Measurements from ENCODE around the gene DEFB121. TPM values are rescaled to one million over a fixed set of nuclear protein-coding genes. Genes with fewer than 3 reads are reported as not detected.
"Not testable (repeated sequence)": the region's sequence is repeated elsewhere in the genome, so short reads cannot be mapped to it uniquely, and the experiment has no call there.

Gene DEFB121
- total and polyA plus RNA-seq, 2 donors (not counting 1 experiment from before 2014, with no cell fraction given) = not detected

DNA sequence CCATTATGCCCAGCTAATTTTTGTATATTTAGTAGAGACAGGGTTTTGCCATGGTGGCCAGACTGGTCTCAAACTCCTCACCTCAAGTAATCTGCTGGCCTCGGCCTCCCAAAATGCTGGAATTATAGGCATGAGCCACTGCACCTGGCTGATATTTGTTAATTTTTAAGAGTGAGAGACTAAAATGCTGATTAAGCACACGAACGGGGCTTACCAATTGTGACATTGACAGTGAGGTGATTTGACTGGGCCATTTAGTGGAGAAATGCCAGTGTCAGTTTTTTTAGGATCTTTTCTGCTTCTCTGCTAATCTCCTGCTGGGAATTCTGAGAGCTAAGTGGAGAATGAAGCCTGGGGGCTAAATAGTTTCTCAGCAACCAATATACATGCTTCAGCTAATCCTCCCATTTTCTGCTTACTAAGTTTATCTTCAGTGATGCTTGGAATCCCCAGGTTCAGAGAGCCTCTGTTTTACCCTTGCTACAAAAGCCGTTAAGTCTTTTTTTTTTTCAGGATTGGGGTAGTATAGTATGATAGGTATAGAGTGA is 24.6 kb upstream of the DEFB121 start:
- Mint-ChIP-seq H3K4me1 (no peaks in the 10 kb centered on the region), H3K4me3 (no peak overlapping the region), H3K9me3 (ENCODE audit: insufficient read depth) (no peaks in the 10 kb centered on the region), H3K27ac (no peak overlapping the region), H3K27me3 (peaks cover 23% of the 10 kb centered on the region)
- Histone ChIP-seq H3K4me1 (ENCODE audit: control insufficient read depth in 2 of 2, insufficient read depth in 2 of 2, low read length in 2 of 2) (no peaks in the 10 kb centered on the region), H3K4me3 (ENCODE audit: control extremely low read depth in 1 of 5, extremely low read depth in 1 of 5, insufficient read depth in 1 of 5, low read depth in 2 of 5, low read length in 4 of 5) (no peak overlapping the region), H3K27me3 (replicated peaks in 1 of 4; ENCODE audit: control extremely low read depth in 1 of 4, control insufficient read depth in 3 of 4, insufficient read depth in 4 of 4, low read length in 3 of 4) (peaks cover 0 to 3% (median 0%) of the 10 kb centered on the region in 4 experiments), H4K20me1 (ENCODE audit: control insufficient read depth, insufficient read depth, low read length, poor library complexity, severe bottlenecking) (no peaks in the 10 kb centered on the region), H3K9me3 (ENCODE audit: control extremely low read depth in 1 of 3, control insufficient read depth in 2 of 3, insufficient read depth in 1 of 3, low read length in 2 of 3) (no peaks in the 10 kb centered on the region), H3K9ac (ENCODE audit: low read length) (no peak overlapping the region), H3K27ac (ENCODE audit: low read length in 2 of 2) (no peak overlapping the region), H2AFZ (ENCODE audit: insufficient read depth, low read depth, low read length, poor library complexity, severe bottlenecking) (no peak overlapping the region), H3K79me2 (ENCODE audit: control insufficient read depth, insufficient read depth, low read length) (no peaks in the 10 kb centered on the region), H3K36me3 (replicated peaks in 1 of 2; ENCODE audit: control extremely low read depth in 1 of 2, control insufficient read depth in 1 of 2, extremely low read depth in 1 of 2, insufficient read depth in 2 of 2, low read length in 1 of 2) (no peaks in the 10 kb centered on the region), H3K4me2 (replicated peaks; ENCODE audit: low read depth, low read length, poor library complexity, severe bottlenecking) (no peak overlapping the region)
- DNase-seq = no peak
- ChIA-PET POLR2A (no interaction called here), CTCF (no interaction called here)
- TF ChIP-seq EZH2 (IDR thresholded peaks at IDR 0.05; ENCODE audit: borderline replicate concordance, insufficient read depth, low read depth, low read length, poor library complexity, severe bottlenecking) = no peak
- TF ChIP-seq, protein P1, sequence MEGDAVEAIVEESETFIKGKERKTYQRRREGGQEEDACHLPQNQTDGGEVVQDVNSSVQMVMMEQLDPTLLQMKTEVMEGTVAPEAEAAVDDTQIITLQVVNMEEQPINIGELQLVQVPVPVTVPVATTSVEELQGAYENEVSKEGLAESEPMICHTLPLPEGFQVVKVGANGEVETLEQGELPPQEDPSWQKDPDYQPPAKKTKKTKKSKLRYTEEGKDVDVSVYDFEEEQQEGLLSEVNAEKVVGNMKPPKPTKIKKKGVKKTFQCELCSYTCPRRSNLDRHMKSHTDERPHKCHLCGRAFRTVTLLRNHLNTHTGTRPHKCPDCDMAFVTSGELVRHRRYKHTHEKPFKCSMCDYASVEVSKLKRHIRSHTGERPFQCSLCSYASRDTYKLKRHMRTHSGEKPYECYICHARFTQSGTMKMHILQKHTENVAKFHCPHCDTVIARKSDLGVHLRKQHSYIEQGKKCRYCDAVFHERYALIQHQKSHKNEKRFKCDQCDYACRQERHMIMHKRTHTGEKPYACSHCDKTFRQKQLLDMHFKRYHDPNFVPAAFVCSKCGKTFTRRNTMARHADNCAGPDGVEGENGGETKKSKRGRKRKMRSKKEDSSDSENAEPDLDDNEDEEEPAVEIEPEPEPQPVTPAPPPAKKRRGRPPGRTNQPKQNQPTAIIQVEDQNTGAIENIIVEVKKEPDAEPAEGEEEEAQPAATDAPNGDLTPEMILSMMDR (IDR thresholded peaks at IDR 0.05) = no peak
- WGBS (ENCODE audit: insufficient coverage) = 86% methylated on average over 3 of the region's 4 CpGs
- intact Hi-C loops (cut with micrococcal nuclease) = no loop called here
- no peak for ATAC-seq (ENCODE audit: low read depth)

GRCh38 chr20:31427576-31427975 is 21.6 kb upstream of the DEFB121 start:
- ATAC-seq (ENCODE audit: low read depth); DNase-seq; H3K27ac Mint-ChIP-seq; H3K9me3 ChIP-seq (ENCODE audit: control extremely low read depth in 1 of 3, control insufficient read depth in 2 of 3, insufficient read depth in 1 of 3, low read length in 2 of 3); H3K27me3 ChIP-seq (replicated peaks in 1 of 4; ENCODE audit: control extremely low read depth in 1 of 4, control insufficient read depth in 3 of 4, insufficient read depth in 4 of 4, low read length in 3 of 4); H4K20me1 ChIP-seq (ENCODE audit: control insufficient read depth, insufficient read depth, low read length, poor library complexity, severe bottlenecking); H3K79me2 ChIP-seq (ENCODE audit: control insufficient read depth, insufficient read depth, low read length); intact Hi-C loops (cut with micrococcal nuclease); H3K36me3 ChIP-seq (replicated peaks in 1 of 2; ENCODE audit: control extremely low read depth in 1 of 2, control insufficient read depth in 1 of 2, extremely low read depth in 1 of 2, insufficient read depth in 2 of 2, low read length in 1 of 2); H3K4me1 ChIP-seq (ENCODE audit: control insufficient read depth in 2 of 2, insufficient read depth in 2 of 2, low read length in 2 of 2); H3K9me3 Mint-ChIP-seq (ENCODE audit: insufficient read depth); H3K4me3 ChIP-seq (ENCODE audit: control extremely low read depth in 1 of 5, extremely low read depth in 1 of 5, insufficient read depth in 1 of 5, low read depth in 2 of 5, low read length in 4 of 5); H3K4me2 ChIP-seq (replicated peaks; ENCODE audit: low read depth, low read length, poor library complexity, severe bottlenecking); H3K27ac ChIP-seq (ENCODE audit: low read length in 2 of 2); H3K4me3 Mint-ChIP-seq; H3K4me1 Mint-ChIP-seq; CTCF ChIA-PET; H3K9ac ChIP-seq (ENCODE audit: low read length); POLR2A ChIA-PET; H2AFZ ChIP-seq (ENCODE audit: insufficient read depth, low read depth, low read length, poor library complexity, severe bottlenecking): not testable (repeated sequence)
- H3K27me3 Mint-ChIP-seq = peaks cover 17% of the 10 kb centered on the region
- WGBS (ENCODE audit: insufficient coverage) = 97% methylated on average over 9 of the region's 31 CpGs

DNA sequence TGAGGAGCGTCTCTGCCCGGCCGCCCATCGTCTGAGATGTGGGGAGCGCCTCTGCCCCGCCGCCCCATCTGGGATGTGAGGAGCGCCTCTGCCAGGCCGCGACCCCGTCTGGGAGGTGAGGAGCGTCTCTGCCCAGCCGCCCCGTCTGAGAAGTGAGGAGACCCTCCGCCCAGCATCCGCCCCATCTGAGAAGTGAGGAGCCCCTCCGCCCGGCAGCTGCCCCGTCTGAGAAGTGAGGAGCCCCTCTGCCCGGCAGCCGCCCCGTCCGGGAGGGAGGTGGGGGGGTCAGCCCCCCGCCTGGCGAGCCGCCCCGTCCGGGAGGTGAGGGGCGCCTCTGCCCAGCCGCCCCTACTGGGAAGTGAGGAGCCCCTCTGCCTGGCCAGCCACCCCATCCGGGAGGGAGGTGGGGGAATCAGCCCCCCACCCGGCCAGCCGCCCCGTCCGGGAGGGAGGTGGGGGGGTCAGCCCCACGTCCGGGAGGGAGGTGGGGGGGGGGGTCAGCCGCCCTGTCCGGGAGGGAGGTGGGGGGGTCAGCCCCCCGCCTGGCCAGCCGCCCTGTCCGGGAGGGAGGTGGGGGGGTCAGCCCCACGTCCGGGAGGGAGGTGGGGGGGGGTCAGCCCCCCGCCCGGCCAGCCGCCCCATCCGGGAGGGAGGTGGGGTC is 21.0 kb upstream of the DEFB121 start:
- H3K36me3 ChIP-seq (replicated peaks in 1 of 2; ENCODE audit: control extremely low read depth in 1 of 2, control insufficient read depth in 1 of 2, extremely low read depth in 1 of 2, insufficient read depth in 2 of 2, low read length in 1 of 2); H3K27ac Mint-ChIP-seq; H3K9me3 ChIP-seq (ENCODE audit: control extremely low read depth in 1 of 3, control insufficient read depth in 2 of 3, insufficient read depth in 1 of 3, low read length in 2 of 3); ATAC-seq (ENCODE audit: low read depth); H3K9ac ChIP-seq (ENCODE audit: low read length); intact Hi-C loops (cut with micrococcal nuclease); H3K4me2 ChIP-seq (replicated peaks; ENCODE audit: low read depth, low read length, poor library complexity, severe bottlenecking); H3K4me3 ChIP-seq (ENCODE audit: control extremely low read depth in 1 of 5, extremely low read depth in 1 of 5, insufficient read depth in 1 of 5, low read depth in 2 of 5, low read length in 4 of 5); H3K79me2 ChIP-seq (ENCODE audit: control insufficient read depth, insufficient read depth, low read length); H3K27me3 ChIP-seq (replicated peaks in 1 of 4; ENCODE audit: control extremely low read depth in 1 of 4, control insufficient read depth in 3 of 4, insufficient read depth in 4 of 4, low read length in 3 of 4); H3K4me1 ChIP-seq (ENCODE audit: control insufficient read depth in 2 of 2, insufficient read depth in 2 of 2, low read length in 2 of 2); H3K4me3 Mint-ChIP-seq; CTCF ChIA-PET; H3K27ac ChIP-seq (ENCODE audit: low read length in 2 of 2); H4K20me1 ChIP-seq (ENCODE audit: control insufficient read depth, insufficient read depth, low read length, poor library complexity, severe bottlenecking); H3K9me3 Mint-ChIP-seq (ENCODE audit: insufficient read depth); POLR2A ChIA-PET; H2AFZ ChIP-seq (ENCODE audit: insufficient read depth, low read depth, low read length, poor library complexity, severe bottlenecking); H3K4me1 Mint-ChIP-seq; DNase-seq: not testable (repeated sequence)
- WGBS (ENCODE audit: insufficient coverage) = 95% methylated on average over 4 of the region's 48 CpGs
- peaks cover 12% of the 10 kb centered on the region for H3K27me3 Mint-ChIP-seq
